Activated CD8-positive, alpha-beta memory T cell treated with anti-CD3 and anti-CD28 coated beads, Interleukin-2, amount 10 ng/mL, durations not matched to agents 7 days and 5 days (primary cell): ENCODE results near the gene TXNRD2. TPM values are rescaled to one million over a fixed set of nuclear protein-coding genes. Genes with fewer than 3 reads are reported as not detected.
"Not testable (repeated sequence)": the region's sequence is repeated elsewhere in the genome, so short reads cannot be mapped to it uniquely, and the experiment has no call there.

Experiments
- ATAC-seq: fragments of 150-1000 bp; cut with Tn5 transposase; one replicate; pipeline ENCODE4 v1.10.0; 2021; ENCODE audit warnings: moderate library complexity
- CTCF ChIA-PET: fragments of 350-600 bp; sonication (Branson Sonifier 250); formaldehyde crosslinking; loops from one replicate; lab custom pipeline; 2021; ENCODE audit warnings: antibody characterized with exemption; lab: Charles Lee
- DNase-seq: peaks from one replicate; pipeline ENCODE4 v3.0.0-alpha.2; 2020
- H3K27ac Mint-ChIP-seq: one replicate; pipeline ENCODE4 v1.8.0; 2021; ENCODE audit warnings: mild to moderate bottlenecking, mixed read lengths
- H3K27me3 Mint-ChIP-seq: one replicate; pipeline ENCODE4 v1.8.0; 2021; ENCODE audit warnings: mixed read lengths
- H3K36me3 Mint-ChIP-seq: one replicate; pipeline ENCODE4 v1.8.0; 2021; ENCODE audit warnings: mild to moderate bottlenecking, mixed read lengths
- H3K4me1 Mint-ChIP-seq: one replicate; pipeline ENCODE4 v1.8.0; 2021; ENCODE audit warnings: mixed read lengths
- H3K4me3 Mint-ChIP-seq: one replicate; pipeline ENCODE4 v1.8.0; 2021; ENCODE audit warnings: mild to moderate bottlenecking, moderate library complexity, mixed read lengths
- H3K9me3 Mint-ChIP-seq: one replicate; pipeline ENCODE4 v1.8.0; 2022; ENCODE audit warnings: low read depth, mixed read lengths
- total RNA-seq, 2 experiments: library from RNA; stranded (reverse); gene quantifications; one replicate each; pipeline ENCODE4 v1.2.3, GENCODE V29; 2021

The TXNRD2 gene
- total RNA-seq, 2 experiments from 2014 or later: 20.5 to 23.1 TPM

DNA sequence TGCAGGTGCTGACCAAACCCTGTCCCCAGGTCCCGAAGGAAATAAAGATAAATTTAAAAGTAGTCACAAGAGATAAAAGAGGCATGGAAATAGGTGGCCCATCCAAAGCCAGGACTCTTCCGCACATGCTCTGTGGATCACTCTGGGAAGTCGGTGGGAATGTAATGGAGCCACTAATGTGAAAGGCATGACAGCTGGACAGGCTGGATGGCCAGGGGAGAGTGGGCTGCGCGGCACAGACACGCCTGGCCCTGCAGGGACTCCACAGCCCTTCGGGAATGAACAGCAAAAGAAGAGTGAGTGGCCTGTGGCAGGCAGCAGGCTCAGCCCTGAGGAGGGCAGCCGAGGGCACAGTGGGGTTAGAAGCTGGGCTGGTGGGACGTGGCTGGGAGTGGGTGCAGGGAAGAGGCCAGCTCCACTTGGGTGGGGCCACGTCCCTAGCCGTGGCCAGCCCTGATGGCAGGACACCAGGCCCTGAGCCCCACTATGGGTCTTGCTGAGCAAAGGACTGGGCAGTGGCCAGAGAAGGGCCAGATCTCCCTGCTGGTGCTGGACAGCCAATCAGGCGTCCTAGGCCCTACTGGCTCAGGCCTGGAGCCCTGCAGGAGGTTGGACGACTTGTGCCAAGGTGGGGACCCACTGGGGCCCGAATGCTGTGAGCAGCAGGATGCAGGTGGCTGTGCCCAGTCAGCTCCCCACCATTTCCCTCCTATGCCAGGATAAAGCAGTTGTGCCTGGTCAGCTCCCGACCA, 55.6 kb downstream of the TXNRD2 start:
- Mint-ChIP-seq H3K36me3 (no peaks in the 10 kb centered on the region), H3K4me1 (peaks cover 12% of the 10 kb centered on the region), H3K9me3 (no peaks in the 10 kb centered on the region), H3K27ac (no peak overlapping the region), H3K27me3 (no peaks in the 10 kb centered on the region), H3K4me3 (no peak overlapping the region)
- no peak for DNase-seq
- CTCF ChIA-PET: interaction anchor here (0.7 to 3.0 kb wide), 4 partner anchors 15 to 162 kb away, joined by 3 to 11 read pairs (median 4); no protein-coding TSS in a partner anchor
- ATAC-seq: no peak

DNA sequence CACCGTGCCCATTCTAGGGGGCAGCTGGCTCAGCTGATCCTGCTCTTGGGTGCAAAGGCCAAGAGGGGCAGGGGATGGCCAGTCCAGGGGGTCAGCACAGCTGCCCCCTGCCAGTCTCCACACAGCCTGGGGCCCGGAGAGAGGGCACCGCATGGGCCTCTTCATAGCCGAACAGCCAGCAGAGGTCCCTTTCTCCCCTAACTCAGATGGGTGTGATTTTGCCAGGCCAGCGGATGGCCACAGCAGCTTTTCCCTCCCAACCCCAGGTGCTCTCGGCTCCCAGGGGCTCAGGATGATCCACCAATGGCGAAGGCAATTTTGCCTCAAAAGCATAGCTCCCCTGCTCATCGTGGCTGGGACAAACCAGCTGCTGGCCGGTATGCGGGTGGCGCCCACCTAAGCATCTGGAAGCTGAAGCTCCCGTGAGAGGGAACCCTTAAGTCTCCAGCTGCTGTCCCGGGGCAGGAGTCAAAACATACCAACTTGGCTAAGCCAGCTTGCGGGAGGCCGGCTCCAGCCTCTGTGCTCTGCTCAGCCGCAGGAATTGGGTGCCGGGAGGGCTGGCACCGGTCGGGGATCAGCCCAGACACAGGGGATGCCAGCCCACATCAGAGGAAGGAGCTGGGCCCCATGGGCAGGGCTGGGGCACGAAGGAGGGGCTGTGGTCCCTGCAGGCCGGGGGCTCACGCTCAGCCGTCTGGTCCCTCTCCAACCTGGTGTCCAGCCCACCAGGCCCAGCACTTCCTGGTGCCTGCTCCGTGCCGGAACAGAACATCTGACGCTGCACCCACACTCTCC, 56.5 kb downstream of the TXNRD2 start:
- DNase-seq (no peak), ATAC-seq (no peak)
- Mint-ChIP-seq H3K4me3 (no peak overlapping the region), H3K4me1 (peaks cover 7% of the 10 kb centered on the region), H3K27me3 (no peaks in the 10 kb centered on the region), H3K9me3 (no peaks in the 10 kb centered on the region), H3K36me3 (no peaks in the 10 kb centered on the region), H3K27ac (no peak overlapping the region)
- CTCF ChIA-PET: interaction anchor here (3.0 kb wide), 1 partner anchor 25 kb away, joined by 11 read pairs; no protein-coding TSS in a partner anchor

DNA sequence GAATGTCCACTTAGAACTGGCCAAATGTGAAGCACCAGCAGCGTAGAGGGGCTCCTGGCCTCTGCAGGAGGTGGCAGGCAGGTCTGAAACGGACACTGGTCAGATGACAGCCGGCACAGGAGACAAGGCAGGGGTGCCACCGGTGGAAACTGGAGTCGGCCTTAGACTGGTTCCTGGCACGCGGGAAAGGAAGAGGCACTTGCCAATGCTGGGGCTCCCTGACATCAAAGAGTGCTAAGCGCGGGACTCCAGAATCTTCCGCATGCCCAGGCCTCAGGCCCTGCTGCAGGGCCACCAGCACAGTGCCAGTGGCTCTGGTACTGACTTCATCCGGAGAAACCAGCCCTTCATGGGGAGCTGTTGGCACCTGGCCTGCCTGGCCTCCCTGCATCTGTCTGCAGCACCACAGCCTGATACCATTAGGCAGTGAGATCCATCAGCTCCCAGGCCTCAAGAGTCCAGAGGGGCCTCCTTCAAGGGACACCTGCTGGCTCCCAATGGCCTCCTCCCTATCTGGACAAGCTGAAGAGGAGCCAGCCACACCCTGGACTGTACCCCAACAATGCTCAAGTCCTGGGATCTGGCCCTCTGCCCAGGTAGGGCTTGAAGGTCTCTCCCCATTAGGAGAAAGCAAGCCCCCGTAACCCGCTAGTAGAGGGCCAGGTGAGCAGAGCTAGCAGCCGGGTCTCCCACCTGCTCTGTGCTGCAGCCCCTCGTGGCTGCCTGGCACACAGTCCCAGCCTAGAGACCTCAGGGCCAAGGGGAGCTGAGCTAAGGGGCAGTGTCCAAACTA, 57.3 kb downstream of the TXNRD2 start:
- Mint-ChIP-seq H3K4me3 (no peak overlapping the region), H3K27me3 (no peaks in the 10 kb centered on the region), H3K4me1 (peaks cover 5% of the 10 kb centered on the region), H3K9me3 (no peaks in the 10 kb centered on the region), H3K27ac (no peak overlapping the region), H3K36me3 (no peaks in the 10 kb centered on the region)
- ATAC-seq (no peak), DNase-seq (no peak)
- CTCF ChIA-PET: interaction anchor here (3.0 kb wide), 1 partner anchor 26 kb away, joined by 11 read pairs; no protein-coding TSS in a partner anchor

DNA sequence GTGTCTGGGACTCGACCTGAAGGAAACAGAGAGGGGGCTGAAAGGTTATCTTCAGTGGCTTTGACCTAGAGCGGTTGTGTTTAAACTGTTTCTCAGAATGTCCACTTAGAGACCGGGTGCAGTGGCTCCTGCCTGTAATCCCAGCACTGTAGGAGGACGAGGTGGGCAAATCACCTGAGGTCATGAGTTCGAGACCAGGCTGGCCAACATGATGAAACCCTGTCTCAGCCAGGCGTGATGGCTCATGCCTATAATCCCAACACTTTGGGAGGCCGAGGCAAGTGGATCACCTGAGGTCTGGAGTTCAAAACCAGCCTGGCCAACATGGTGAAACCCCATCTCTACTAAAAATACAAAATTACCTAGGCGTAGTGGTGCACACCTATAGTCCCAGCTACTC, 58.2 kb downstream of the TXNRD2 start:
- H3K9me3 Mint-ChIP-seq, CTCF ChIA-PET, H3K27me3 Mint-ChIP-seq, H3K27ac Mint-ChIP-seq, DNase-seq, ATAC-seq, H3K36me3 Mint-ChIP-seq, H3K4me3 Mint-ChIP-seq, H3K4me1 Mint-ChIP-seq: not testable (repeated sequence)

DNA sequence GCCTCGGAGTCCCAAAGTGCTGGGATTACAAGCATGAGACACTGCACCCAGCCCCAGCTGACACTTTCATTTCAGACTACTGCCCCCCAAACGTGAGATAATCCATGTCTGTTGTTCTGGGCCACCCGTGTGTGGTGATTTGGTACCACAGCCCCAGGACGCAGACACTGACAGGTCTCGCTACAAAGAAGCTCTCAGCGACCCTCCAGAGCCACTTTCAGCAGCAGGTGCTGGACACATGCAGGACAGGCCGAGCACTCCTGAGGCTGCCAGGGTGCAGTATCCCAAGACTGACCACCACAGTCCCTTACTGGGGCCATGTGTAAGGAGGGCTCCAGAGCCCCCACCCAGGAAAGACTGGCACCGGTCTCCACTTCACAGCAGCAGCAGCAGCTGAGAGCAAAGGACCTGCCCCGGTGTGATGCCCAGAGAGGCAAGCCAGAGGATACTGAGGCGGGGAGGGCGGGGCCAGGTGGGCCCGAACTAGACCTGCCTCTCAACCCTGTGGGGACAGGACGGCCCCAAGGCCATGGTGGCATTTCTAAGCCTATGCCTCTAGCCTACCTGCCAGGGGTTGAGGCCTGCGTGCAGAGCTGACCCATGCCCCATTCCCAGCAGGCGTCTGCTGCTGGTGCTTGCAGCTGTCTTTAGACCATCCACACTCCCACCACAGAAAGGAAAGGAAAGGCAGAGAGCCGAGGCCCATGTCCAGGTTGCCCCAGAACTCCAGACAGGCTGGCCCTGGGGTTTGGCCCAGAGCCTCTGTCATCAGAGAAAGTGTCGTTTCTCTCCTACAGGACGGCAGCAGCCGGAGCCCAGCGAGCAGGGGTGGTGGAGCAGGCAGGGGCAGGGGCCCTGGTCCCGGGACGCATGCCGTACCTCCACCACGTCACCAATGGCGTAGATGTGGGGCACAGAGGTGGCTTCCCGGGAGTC, 58.9 kb downstream of the TXNRD2 start:
- Mint-ChIP-seq H3K4me1 (peaks cover 5% of the 10 kb centered on the region), H3K27me3 (no peaks in the 10 kb centered on the region), H3K4me3 (no peak overlapping the region), H3K9me3 (no peaks in the 10 kb centered on the region), H3K27ac (no peak overlapping the region), H3K36me3 (no peaks in the 10 kb centered on the region)
- no peak for DNase-seq
- CTCF ChIA-PET: no interaction called here
- ATAC-seq: no peak

DNA sequence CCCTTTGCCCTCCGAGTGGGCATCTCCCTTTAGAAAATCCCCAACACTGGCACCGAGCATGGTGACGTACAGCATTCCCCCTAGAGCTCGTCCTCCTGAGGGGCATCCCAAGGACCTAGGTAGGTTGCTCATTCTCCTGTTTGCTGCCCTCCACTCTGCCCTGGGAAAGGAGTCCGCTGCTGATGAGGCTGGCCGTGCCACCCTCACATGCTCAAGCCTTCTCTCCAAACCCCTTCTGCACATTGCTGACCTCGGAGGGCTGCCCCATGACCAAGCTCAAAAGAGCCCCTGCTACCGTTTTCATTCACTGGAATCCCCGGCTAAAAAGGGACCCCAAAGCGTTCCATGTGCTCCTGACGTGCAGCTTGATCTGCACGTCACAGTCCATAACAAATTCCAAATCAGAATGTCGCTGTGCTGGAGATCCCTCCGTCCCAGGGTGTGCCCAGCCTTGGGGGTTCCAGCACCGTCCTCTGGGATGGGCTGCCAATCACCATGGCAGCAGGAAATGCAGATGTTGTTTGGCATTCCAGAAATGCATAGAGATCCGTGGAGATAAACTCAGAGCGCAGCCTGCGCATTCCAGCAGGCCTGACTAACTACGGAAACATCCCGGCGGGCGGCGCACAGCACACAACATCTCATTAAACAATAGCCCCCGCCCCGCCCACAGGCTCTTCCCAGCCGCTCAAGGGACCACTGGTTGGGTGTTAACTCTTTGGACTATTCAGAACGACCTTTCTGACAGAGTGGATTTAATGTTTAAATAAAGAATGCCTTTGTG, 60.6 kb downstream of the TXNRD2 start:
- no peaks in the 10 kb centered on the region for H3K4me1 Mint-ChIP-seq
- DNase-seq (no peak), ATAC-seq (no peak)
- H3K27me3 Mint-ChIP-seq: no peaks in the 10 kb centered on the region
- H3K27ac Mint-ChIP-seq: no peak overlapping the region
- H3K9me3 Mint-ChIP-seq: no peaks in the 10 kb centered on the region
- no peaks in the 10 kb centered on the region for H3K36me3 Mint-ChIP-seq
- CTCF ChIA-PET: no interaction called here
- H3K4me3 Mint-ChIP-seq: no peak overlapping the region

DNA sequence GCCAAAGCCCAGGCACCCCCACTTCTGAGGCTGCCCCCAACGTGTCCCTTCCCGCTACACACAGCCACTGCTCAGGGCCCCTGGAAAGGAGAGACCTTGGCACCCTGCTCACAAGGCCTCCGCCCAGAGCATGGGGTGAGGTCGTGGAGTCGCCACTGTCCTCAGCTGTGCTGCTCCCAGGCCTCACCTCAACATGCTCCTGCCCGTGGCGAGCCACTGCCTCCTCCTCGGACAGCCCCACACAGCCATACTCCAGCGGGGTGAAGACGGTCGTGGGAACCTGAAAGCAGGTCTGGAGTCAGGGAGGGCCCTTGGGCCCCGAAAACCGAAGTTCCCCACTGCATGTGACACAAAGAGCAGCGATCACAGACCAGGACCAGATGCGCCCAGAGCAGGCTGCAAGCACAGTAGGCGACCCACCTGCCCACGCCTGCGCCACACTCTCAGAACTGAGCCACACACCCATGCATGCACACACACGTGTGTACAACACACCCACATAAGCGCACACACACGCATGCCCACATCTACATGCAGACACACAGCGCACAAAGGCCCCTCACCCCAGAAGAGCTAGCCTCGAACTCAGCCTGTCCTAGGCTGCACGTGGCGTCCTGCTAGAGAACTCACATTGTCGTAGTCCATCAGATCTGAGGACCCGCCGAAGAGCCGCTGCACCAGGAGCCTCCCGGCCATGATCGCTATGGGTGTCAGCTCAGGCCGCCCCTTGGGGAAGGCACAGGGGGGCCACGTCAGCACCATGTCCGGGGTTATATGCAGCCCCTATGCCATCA, 61.4 kb downstream of the TXNRD2 start:
- no peaks in the 10 kb centered on the region for H3K4me1 Mint-ChIP-seq
- CTCF ChIA-PET: no interaction called here
- no peak for DNase-seq

DNA sequence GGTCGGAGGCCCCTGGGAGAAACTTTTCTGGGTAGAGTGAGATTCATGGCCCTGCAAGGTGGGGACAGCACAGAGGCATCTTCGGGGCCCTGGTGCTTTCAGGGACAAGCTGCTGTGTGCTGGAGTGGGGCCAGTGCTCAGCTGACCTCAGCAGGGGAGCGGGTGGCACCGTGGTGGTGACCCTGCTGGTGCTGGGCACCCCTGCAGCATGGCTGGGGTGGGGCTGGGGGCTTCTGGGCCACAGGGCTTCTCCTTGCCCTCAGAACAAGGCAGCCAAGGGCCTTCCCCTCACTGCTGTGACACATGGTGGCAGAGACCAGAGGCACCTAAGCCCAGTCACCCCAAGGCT, 62.0 kb downstream of the TXNRD2 start:
- Mint-ChIP-seq H3K4me1 (no peaks in the 10 kb centered on the region), H3K36me3 (no peaks in the 10 kb centered on the region), H3K9me3 (no peaks in the 10 kb centered on the region), H3K27ac (no peak overlapping the region), H3K4me3 (no peak overlapping the region), H3K27me3 (no peaks in the 10 kb centered on the region)
- CTCF ChIA-PET: no interaction called here
- DNase-seq (no peak), ATAC-seq (no peak)

More for the DNA sequence above, 61.4 kb downstream of the TXNRD2 start:
- Mint-ChIP-seq H3K9me3 (no peaks in the 10 kb centered on the region), H3K27ac (no peak overlapping the region), H3K4me3 (no peak overlapping the region), H3K27me3 (no peaks in the 10 kb centered on the region), H3K36me3 (no peaks in the 10 kb centered on the region)
- no peak for ATAC-seq

DNA sequence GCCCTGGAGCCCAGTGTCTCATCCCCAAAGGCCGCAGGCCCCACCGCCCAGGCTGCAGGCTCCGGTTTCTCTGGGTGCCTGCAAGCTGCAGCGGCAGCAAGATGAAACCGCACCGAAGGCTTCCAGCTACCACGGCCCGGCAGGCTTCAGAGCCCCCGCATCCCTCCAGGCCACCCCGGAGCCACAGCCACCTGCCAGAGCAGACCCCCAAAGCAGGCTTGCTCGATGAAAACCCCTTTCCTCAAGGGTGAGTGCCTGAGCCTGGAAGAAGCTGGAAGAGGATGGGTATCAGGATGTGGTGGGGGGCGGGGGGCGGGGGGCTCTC, 62.4 kb downstream of the TXNRD2 start:
- no peak overlapping the region for H3K27ac Mint-ChIP-seq
- no peak for ATAC-seq
- no peaks in the 10 kb centered on the region for H3K9me3 Mint-ChIP-seq
- H3K27me3 Mint-ChIP-seq: no peaks in the 10 kb centered on the region
- no peak overlapping the region for H3K4me3 Mint-ChIP-seq
- no peaks in the 10 kb centered on the region for H3K36me3 Mint-ChIP-seq
- no peaks in the 10 kb centered on the region for H3K4me1 Mint-ChIP-seq
- no peak for DNase-seq
- CTCF ChIA-PET: no interaction called here

DNA sequence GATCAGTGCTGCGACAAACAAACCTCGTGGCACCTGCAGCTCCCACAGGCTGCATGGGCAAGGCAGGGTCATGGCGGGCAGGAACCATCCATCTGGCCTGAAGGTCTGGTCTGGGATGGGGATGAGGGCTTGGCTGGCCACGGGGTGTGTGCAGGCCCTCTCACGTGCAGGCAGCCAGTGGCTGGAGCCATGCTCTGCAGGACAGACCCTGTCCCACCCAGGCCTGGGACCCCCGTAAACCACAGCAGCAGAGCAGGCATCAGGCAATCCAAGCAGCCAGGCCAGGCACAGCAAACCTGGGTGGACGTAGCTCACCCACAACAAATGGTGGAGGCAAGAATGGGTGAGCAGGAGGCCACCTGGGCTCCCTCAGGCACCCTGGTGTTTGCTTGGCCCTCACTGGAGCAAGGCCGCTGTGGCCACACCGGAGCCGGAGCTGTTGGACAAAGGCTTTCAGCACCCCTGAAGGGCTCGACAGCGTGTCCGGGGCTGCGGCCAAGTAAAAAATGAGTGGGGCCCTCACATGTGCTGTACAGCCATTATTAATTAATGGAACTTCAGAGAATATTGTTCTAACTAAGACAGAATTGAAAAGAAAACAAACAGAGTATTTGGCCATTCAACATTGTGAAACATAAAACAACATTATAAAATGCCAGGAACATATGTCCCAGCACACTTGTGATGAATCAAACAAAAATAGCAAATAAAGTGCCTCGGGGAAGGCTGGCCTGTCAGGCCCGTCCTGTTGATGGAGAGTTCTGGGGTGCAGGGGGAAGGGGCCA, 63.0 kb downstream of the TXNRD2 start:
- CTCF ChIA-PET: no interaction called here
- Mint-ChIP-seq H3K4me3 (no peak overlapping the region), H3K4me1 (peaks cover 3% of the 10 kb centered on the region), H3K36me3 (no peaks in the 10 kb centered on the region), H3K27ac (no peak overlapping the region), H3K27me3 (no peaks in the 10 kb centered on the region), H3K9me3 (no peaks in the 10 kb centered on the region)
- no peak for DNase-seq
- no peak for ATAC-seq

DNA sequence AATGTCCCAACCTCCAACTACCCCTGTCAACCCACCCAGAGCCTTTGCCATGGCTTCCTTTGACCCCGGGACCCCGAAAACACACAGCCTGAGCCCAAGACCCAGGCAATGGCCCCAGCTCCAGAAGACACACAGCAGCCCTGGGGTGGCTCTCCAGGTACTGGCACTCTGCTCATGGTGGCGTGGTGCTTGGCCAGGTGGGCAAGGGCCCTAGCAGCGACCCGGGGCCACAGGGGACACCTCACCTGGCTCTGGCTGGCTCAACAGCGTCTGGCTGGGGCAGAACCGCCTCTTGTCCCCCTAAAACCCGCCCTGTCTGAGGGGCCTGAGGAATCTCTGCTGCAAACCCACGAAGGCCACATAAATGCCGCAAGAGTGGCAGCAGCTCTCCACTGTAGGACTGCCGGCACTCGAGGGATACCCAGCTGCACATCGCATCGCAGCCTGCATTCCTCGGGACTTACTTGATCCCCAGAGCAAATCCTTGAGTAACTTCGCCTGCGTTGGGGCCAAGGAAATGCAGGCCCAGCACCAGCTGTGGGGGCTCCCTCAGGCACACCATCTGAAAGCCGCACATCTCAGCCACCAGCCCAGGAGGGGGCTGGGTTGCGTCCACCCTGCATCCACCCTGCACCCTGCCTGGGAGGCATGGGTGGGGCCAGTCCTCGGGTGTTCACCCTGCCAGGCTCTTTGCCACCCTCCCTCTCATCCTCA, 63.8 kb downstream of the TXNRD2 start:
- ATAC-seq (no peak), DNase-seq (no peak)
- no peaks in the 10 kb centered on the region for H3K36me3 Mint-ChIP-seq
- no peaks in the 10 kb centered on the region for H3K27me3 Mint-ChIP-seq
- CTCF ChIA-PET: no interaction called here
- no peak overlapping the region for H3K27ac Mint-ChIP-seq
- H3K9me3 Mint-ChIP-seq: no peaks in the 10 kb centered on the region
- no peak overlapping the region for H3K4me3 Mint-ChIP-seq
- H3K4me1 Mint-ChIP-seq: peaks cover 3% of the 10 kb centered on the region
